K562 (cell line): ENCODE results near the gene THAP8. TPM values are rescaled to one million over a fixed set of nuclear protein-coding genes. Genes with fewer than 3 reads are reported as not detected.

Experiments
- ATAC-seq: fragments of 200-7000 bp; cut with Tn5 transposase; 3 replicates; pipeline ENCODE4 v1.9.1; 2020; ENCODE audit warnings: moderate library complexity
- BruUV-seq: library from RNA; stranded (reverse); fragments of 400-500 nt; replicated peaks from 2 replicates; lab custom pipeline; 2021; lab: Mats Ljungman, UMichigan
- CTCF ChIA-PET: fragments of 300-600 bp; formaldehyde crosslinking; extraction: SDS; loops from one replicate; lab custom pipeline; 2021; ENCODE audit warnings: low intra/inter-chr PET ratio; lab: Yijun Ruan, JAX
- POLR2A ChIA-PET: fragments of 300-600, 350-650 bp; sonication (Branson Sonifier 250); formaldehyde crosslinking; extraction: SDS; loops from one replicate; lab custom pipeline; 2021; ENCODE audit warnings: antibody characterized with exemption, inconsistent platforms; lab: Yijun Ruan, JAX
- DNase-seq, 4 experiments: peaks; one replicate each; pipeline versions ENCODE4 v3.0.0 to v3.0.0-alpha.2; 2011 to 2018; ENCODE audit warnings: low spot score in 3 of 4, mixed read lengths in 3 of 4; ENCODE audit errors: extremely low read depth in 1 of 4
- FAIRE-seq: peaks from 2 replicates; lab custom pipeline; 2011; peaks lifted over from hg19 to GRCh38; lab: Jason Lieb, UNC
- H2AFZ ChIP-seq: 2 replicates; pipeline ENCODE4 v1.6.0; 2011; ENCODE audit warnings: low read depth, low read length, control low read depth, inconsistent platforms
- H3K27ac ChIP-seq: fragments of 200-600 bp; 3 replicates; pipeline ENCODE4 v1.8.0; 2011; ENCODE audit warnings: low read depth, mild to moderate bottlenecking, control low read depth, inconsistent platforms, low read length, moderate library complexity, mixed read lengths; ENCODE audit errors: extremely low read depth
- H3K27me3 ChIP-seq, 2 experiments: fragments of 300-600 bp in 1 of 2; 2 replicates in 1 of 2; 3 replicates in 1 of 2; pipeline versions ENCODE4 v1.6.0 to v1.8.0; 2011; ENCODE audit warnings: inconsistent platforms in 2 of 2, low read length in 2 of 2, mild to moderate bottlenecking in 1 of 2, mixed read lengths in 1 of 2, moderate library complexity in 1 of 2; ENCODE audit not compliant: control insufficient read depth in 2 of 2, insufficient read depth in 2 of 2
- H3K36me3 ChIP-seq: fragments of 300-600 bp; 3 replicates; pipeline ENCODE4 v1.8.0; 2011; ENCODE audit warnings: mild to moderate bottlenecking, low read length, inconsistent platforms; ENCODE audit not compliant: control insufficient read depth, insufficient read depth
- H3K4me1 ChIP-seq, 2 experiments: fragments of 200-600 bp in 1 of 2; replicated peaks in 1 of 2; 2 replicates in 1 of 2; 3 replicates in 1 of 2; pipeline versions ENCODE4 v1.5.1 to v1.8.0; 2011; ENCODE audit warnings: inconsistent platforms in 2 of 2, low read length in 2 of 2, mild to moderate bottlenecking in 1 of 2, mixed read lengths in 1 of 2, moderate library complexity in 1 of 2; ENCODE audit not compliant: control insufficient read depth in 2 of 2, insufficient read depth in 2 of 2
- H3K4me2 ChIP-seq: 2 replicates; pipeline ENCODE4 v1.6.1; 2011; ENCODE audit warnings: low read length, control low read depth, inconsistent platforms, mixed read lengths; ENCODE audit not compliant: insufficient read depth
- H3K4me3 ChIP-seq: fragments of 200-600 bp; sonication (generic), shearing (Covaris generic); 2 replicates; pipeline ENCODE4 v1.5.1; 2016; ENCODE audit warnings: control low read depth, inconsistent platforms
- H3K79me2 ChIP-seq: fragments of 200-600 bp; 3 replicates; pipeline ENCODE4 v1.8.0; 2011; ENCODE audit warnings: low read length, inconsistent platforms; ENCODE audit not compliant: control insufficient read depth, insufficient read depth
- H3K9ac ChIP-seq, 2 experiments: 2 replicates each; pipeline versions ENCODE4 v1.6.0 to v1.6.1; 2011; ENCODE audit warnings: low read depth in 2 of 2, low read length in 2 of 2, control low read depth in 1 of 2, inconsistent platforms in 1 of 2, mild to moderate bottlenecking in 1 of 2, mixed read lengths in 1 of 2; ENCODE audit not compliant: insufficient read depth in 1 of 2
- H3K9me1 ChIP-seq: one replicate; pipeline ENCODE4 v1.6.0; 2011; ENCODE audit warnings: inconsistent platforms, mild to moderate bottlenecking, low read length, moderate library complexity; ENCODE audit not compliant: control insufficient read depth, insufficient read depth
- H3K9me3 ChIP-seq: replicated peaks from 2 replicates; pipeline ENCODE4 v1.5.1; 2011; ENCODE audit warnings: low read depth, low read length, inconsistent platforms; ENCODE audit not compliant: control insufficient read depth, insufficient read depth
- H4K20me1 ChIP-seq: replicated peaks from 2 replicates; pipeline ENCODE4 v1.6.1; 2011; ENCODE audit warnings: low read length, inconsistent platforms, mixed read lengths; ENCODE audit not compliant: control insufficient read depth, insufficient read depth
- C11orf30 ChIP-seq: fragments of 450-650 bp; IDR thresholded peaks from 2 replicates; pipeline ENCODE4 v1.6.1; 2016; ENCODE audit warnings: low read depth, mild to moderate bottlenecking
- RBM25 ChIP-seq: fragments of 200-400 bp; formaldehyde crosslinking; IDR thresholded peaks from 2 replicates; pipeline ENCODE4 v1.6.1; 2018; ENCODE audit warnings: low read length, low read depth, moderate library complexity; ENCODE audit not compliant: severe bottlenecking
- SREBF1 ChIP-seq: fragments of 150-350 bp; IDR thresholded peaks from 2 replicates; pipeline ENCODE4 v1.6.1; 2014; ENCODE audit warnings: antibody characterized with exemption, low read depth, low read length, borderline replicate concordance
- TOE1 ChIP-seq, 2 experiments: fragments of 450-650 bp in 1 of 2; sonication (generic) in 1 of 2; formaldehyde crosslinking in 1 of 2; IDR thresholded peaks; 2 replicates each; pipeline versions ENCODE4 v1.7.1 to v1.8.0; 2016 to 2022; ENCODE audit warnings: borderline replicate concordance in 2 of 2, mild to moderate bottlenecking in 2 of 2, antibody characterized with exemption in 1 of 2, inconsistent platforms in 1 of 2, low read depth in 1 of 2, missing genetic modification reagents in 1 of 2, moderate library complexity in 1 of 2
- WGBS: fragments of 100-300 bp; shearing (Covaris generic); methylation state at CpG from one replicate; pipeline ENCODE4 v1.1.6; 2016; ENCODE audit warnings: low coverage, mixed read lengths; ENCODE audit not compliant: insufficient coverage; ENCODE audit errors: missing lambda C conversion rate; 5-methylcytosine and 5-hydroxymethylcytosine counted together
- in situ Hi-C: fragments of 300-500 bp; cut with MboI; formaldehyde crosslinking; loops from 4 replicates; pipeline ENCODE4 v1.15.0; 2018; ENCODE audit warnings: inconsistent platforms, mixed read lengths
- intact Hi-C: fragments of 100-400 bp; cut with micrococcal nuclease; formaldehyde crosslinking; loops from 2 replicates; pipeline ENCODE4 v1.14.2; 2022
- polyA plus RNA-seq, 8 experiments: library from polyadenylated mRNA; depleted of rRNA in 4 of 8; stranded (reverse) in 5 of 8; unstranded in 3 of 8; fragments of >200 nt; fragmentation: Nextera tagmentation in 2 of 8; fragmentation: Illumina TruSeq in 1 of 8; extraction: Ambion mirVana in 2 of 8; extraction: Trizol in 1 of 8; gene quantifications; 2 replicates each; pipeline versions ENCODE4 v1.2.1 to v1.2.3, GENCODE V29; 2011 to 2014; ENCODE audit warnings: inconsistent platforms in 1 of 8, missing spikeins in 1 of 8
- total RNA-seq, 7 experiments: library from RNA; depleted of rRNA in 6 of 7; stranded (reverse); fragments of >200 nt in 6 of 7; fragmentation: Illumina TruSeq in 2 of 7; extraction: Trizol in 2 of 7; gene quantifications; 2 replicates each; pipeline versions ENCODE4 v1.2.1 to v1.2.3, GENCODE V29; 2011 to 2021; ENCODE audit warnings: low replicate concordance in 1 of 7

Gene THAP8
- total and polyA plus RNA-seq, 9 of the 15 experiments (the other 6 are each of a cell fraction or from before 2014, with no cell fraction given), result 0.11 to 2.0 (median 0.94) TPM

- no peak for TF ChIP-seq SREBF1
- peak; percentile 23 for TF ChIP-seq RBM25
- FAIRE-seq, result no peak
- BruUV-seq, result no TSS peak
- no peak for ATAC-seq
- Histone ChIP-seq H2AFZ (no peak overlapping the region), H4K20me1 (no peaks in the 10 kb centered on the region), H3K4me2 (no peak overlapping the region), H3K36me3 (no peaks in the 10 kb centered on the region), H3K4me1 (peaks cover 3 to 35% of the 10 kb centered on the region in 2 experiments; a peak in 4 of 5 replicates), H3K9me3 (peaks cover 3% of the 10 kb centered on the region), H3K9me1 (peaks cover 1% of the 10 kb centered on the region), H3K4me3 (no peak overlapping the region), H3K79me2 (peaks cover 10% of the 10 kb centered on the region), H3K9ac (no peak overlapping the region), H3K27me3 (peaks cover 6 to 9% of the 10 kb centered on the region in 2 experiments; a peak in 3 of 5 replicates), H3K27ac (no peak overlapping the region)
- ChIA-PET POLR2A (interaction anchor here (0.5 kb wide), 1 partner anchor 82 kb away, joined by 4 read pairs; no protein-coding TSS in a partner anchor), CTCF (no interaction called here)
- WGBS, result 30% methylated on average over 10 of the region's 10 CpGs
- intact Hi-C loops, result loop anchor here (10.0 kb wide), 1 partner anchor 124 kb away; the partner anchor contains the start of genes OVOL3, POLR2I and TBCB
- in situ Hi-C loops, result no loop called here
- DNase-seq, result no peak
These were observed 63.0 kb downstream of the THAP8 start for GRCh38 chr19:35990771-35991730.

- no peak for ATAC-seq
- Histone ChIP-seq H3K4me1 (peaks cover 0 to 27% of the 10 kb centered on the region in 2 experiments; a peak in 2 of 5 replicates), H3K9ac (no peak overlapping the region; a peak in 1 of 4 replicates), H2AFZ (no peak overlapping the region), H3K4me2 (no peak overlapping the region), H3K27me3 (peaks cover 10 to 16% of the 10 kb centered on the region in 2 experiments; a peak in 4 of 5 replicates), H3K4me3 (no peak overlapping the region), H3K36me3 (no peaks in the 10 kb centered on the region), H3K9me3 (peaks cover 3% of the 10 kb centered on the region), H4K20me1 (no peaks in the 10 kb centered on the region), H3K9me1 (no peaks in the 10 kb centered on the region), H3K79me2 (peaks cover 1% of the 10 kb centered on the region; the same call in 2 of the 3 replicates), H3K27ac (no peak overlapping the region)
- CTCF ChIA-PET, result no interaction called here
- 37% methylated on average over 4 of the region's 4 CpGs for WGBS
- no peak for FAIRE-seq
- intact Hi-C loops, result loop anchor here (10.0 kb wide), 1 partner anchor 125 kb away; the partner anchor contains the start of genes OVOL3, POLR2I and TBCB
- in situ Hi-C loops, result no loop called here
- DNase-seq, result no peak
- no TSS peak for BruUV-seq
- TF ChIP-seq TOE1 (IDR thresholded peaks at IDR 0.05; ENCODE audit: borderline replicate concordance) (no peak), TOE1 (CRISPR knock-in tag; IDR thresholded peaks at IDR 0.05; ENCODE audit: borderline replicate concordance, low read depth) (no peak), C11orf30 (no peak)
- POLR2A ChIA-PET, result interaction anchor here (0.6 kb wide), 1 partner anchor 32 kb away, joined by 3 read pairs; no protein-coding TSS in a partner anchor
These were observed 63.9 kb downstream of the THAP8 start for GRCh38 chr19:35990156-35990555.
